CD14-positive monocyte (primary cell): ENCODE data around the gene PARP8. TPM values are rescaled to one million over a fixed set of nuclear protein-coding genes. Genes with fewer than 3 reads are reported as not detected.
A peak's percentile ranks its signal among the peaks of the same experiment; 100 is the strongest.

Experiments
- DNase-seq, 3 donors: peaks; one replicate each; pipeline ENCODE4 v3.0.0-alpha.2; 2011 to 2022
- H2AFZ ChIP-seq: 2 replicates; pipeline ENCODE4 v1.6.0; 2012; ENCODE audit warnings: mild to moderate bottlenecking, low read depth, low read length, inconsistent platforms; ENCODE audit not compliant: insufficient read depth, poor library complexity, severe bottlenecking
- H3K27ac ChIP-seq, 2 donors: 1 replicate in 1 of 2; 2 replicates in 1 of 2; pipeline ENCODE4 v1.5.1; 2012 to 2013; ENCODE audit warnings: low read length in 2 of 2, control low read depth in 1 of 2, inconsistent platforms in 1 of 2, low read depth in 1 of 2, mild to moderate bottlenecking in 1 of 2
- H3K27me3 ChIP-seq, 2 donors: one replicate each; pipeline versions ENCODE4 v1.6.0 to v1.6.1; 2011 to 2013; ENCODE audit warnings: low read length in 2 of 2; ENCODE audit not compliant: control insufficient read depth in 2 of 2, insufficient read depth in 2 of 2
- H3K36me3 ChIP-seq, 2 donors: replicated peaks in 1 of 2; 1 replicate in 1 of 2; 2 replicates in 1 of 2; pipeline versions ENCODE4 v1.5.1 to v1.6.1; 2012 to 2013; ENCODE audit warnings: low read length in 2 of 2, control low read depth in 1 of 2, inconsistent platforms in 1 of 2, mild to moderate bottlenecking in 1 of 2; ENCODE audit not compliant: insufficient read depth in 2 of 2, control insufficient read depth in 1 of 2
- H3K4me1 ChIP-seq, 2 donors: 1 replicate in 1 of 2; 2 replicates in 1 of 2; pipeline versions ENCODE4 v1.5.1 to v1.6.1; 2012 to 2013; ENCODE audit warnings: low read length in 2 of 2, control low read depth in 1 of 2, inconsistent platforms in 1 of 2, mild to moderate bottlenecking in 1 of 2, moderate library complexity in 1 of 2; ENCODE audit not compliant: insufficient read depth in 2 of 2, control insufficient read depth in 1 of 2
- H3K4me2 ChIP-seq: replicated peaks from 2 replicates; pipeline ENCODE3; 2012; ENCODE audit warnings: low read length, moderate library complexity, mild to moderate bottlenecking; ENCODE audit not compliant: poor library complexity, severe bottlenecking; ENCODE audit errors: extremely low read depth
- H3K4me3 ChIP-seq, 3 experiments: fragments of 200-600 bp in 1 of 3; sonication (generic) in 1 of 3; replicated peaks in 1 of 3; 1 replicate in 2 of 3; 2 replicates in 1 of 3; pipeline ENCODE4 v1.5.1; 2011 to 2013; ENCODE audit warnings: low read length in 3 of 3, mild to moderate bottlenecking in 3 of 3, control low read depth in 2 of 3, low read depth in 2 of 3, inconsistent platforms in 1 of 3, moderate library complexity in 1 of 3
- H3K79me2 ChIP-seq: 2 replicates; pipeline ENCODE4 v1.6.0; 2012; ENCODE audit warnings: mild to moderate bottlenecking, control low read depth, inconsistent platforms, low read length, moderate library complexity; ENCODE audit not compliant: insufficient read depth
- H3K9ac ChIP-seq: 2 replicates; pipeline ENCODE4 v1.6.0; 2017; ENCODE audit warnings: low read length, mild to moderate bottlenecking; ENCODE audit not compliant: insufficient read depth, poor library complexity, severe bottlenecking
- H3K9me3 ChIP-seq, 2 donors: replicated peaks in 1 of 2; 1 replicate in 1 of 2; 2 replicates in 1 of 2; pipeline versions ENCODE4 v1.5.1 to v1.6.1; 2012 to 2013; ENCODE audit warnings: low read length in 2 of 2, control low read depth in 1 of 2; ENCODE audit not compliant: control insufficient read depth in 1 of 2, insufficient read depth in 1 of 2
- H4K20me1 ChIP-seq: 2 replicates; pipeline ENCODE4 v1.6.0; 2012; ENCODE audit warnings: mild to moderate bottlenecking, low read length, control low read depth, moderate library complexity; ENCODE audit not compliant: insufficient read depth
- H3K27ac Mint-ChIP-seq, 7 donors: one replicate each; pipeline ENCODE4 v1.8.0; 2020; ENCODE audit warnings: mild to moderate bottlenecking in 7 of 7, mixed read lengths in 7 of 7, moderate library complexity in 6 of 7, inconsistent platforms in 2 of 7
- H3K27me3 Mint-ChIP-seq, 3 donors: one replicate each; pipeline ENCODE4 v1.8.0; 2021 to 2022; ENCODE audit warnings: low read depth in 3 of 3, mild to moderate bottlenecking in 3 of 3, mixed read lengths in 3 of 3, moderate library complexity in 3 of 3, inconsistent platforms in 1 of 3
- H3K36me3 Mint-ChIP-seq, 2 donors: one replicate each; pipeline ENCODE4 v1.8.0; 2020; ENCODE audit warnings: mixed read lengths in 2 of 2, inconsistent platforms in 1 of 2, mild to moderate bottlenecking in 1 of 2
- H3K4me1 Mint-ChIP-seq: one replicate; pipeline ENCODE4 v1.8.0; 2020; ENCODE audit warnings: mild to moderate bottlenecking, mixed read lengths
- H3K4me3 Mint-ChIP-seq, 2 donors: one replicate each; pipeline ENCODE4 v1.8.0; 2020; ENCODE audit warnings: mild to moderate bottlenecking in 2 of 2, mixed read lengths in 2 of 2, moderate library complexity in 1 of 2
- H3K9me3 Mint-ChIP-seq, 7 donors: one replicate each; pipeline ENCODE4 v1.8.0; 2020 to 2022; ENCODE audit warnings: mixed read lengths in 7 of 7, mild to moderate bottlenecking in 6 of 7, moderate library complexity in 6 of 7, inconsistent platforms in 2 of 7
- CTCF ChIP-seq: fragments of 200-600 bp; IDR thresholded peaks from one replicate; pipeline ENCODE4 v1.8.0; 2022; ENCODE audit warnings: antibody characterized with exemption, mild to moderate bottlenecking
- WGBS: methylation state at CpG from one replicate; pipeline ENCODE4 v1.1.5; 2013; ENCODE audit warnings: missing lambda C conversion rate; ENCODE audit not compliant: insufficient coverage; 5-methylcytosine and 5-hydroxymethylcytosine counted together
- intact Hi-C, 2 donors: fragments of 100-400 bp; cut with micrococcal nuclease; formaldehyde crosslinking; loops; one replicate each; pipeline versions ENCODE4 v1.15.0 to v1.15.1; 2023
- polyA plus RNA-seq, 3 donors: library from polyadenylated mRNA; depleted of rRNA in 1 of 3; unstranded in 2 of 3; stranded (reverse) in 1 of 3; fragments of 300-500 nt in 2 of 3; fragments of >200 nt in 1 of 3; fragmentation: Illumina TruSeq in 2 of 3; gene quantifications; 1 replicate in 2 of 3; 2 replicates in 1 of 3; pipeline ENCODE4 v1.2.3, GENCODE V29; 2012 to 2021

PARP8 gene
- polyA plus RNA-seq, 3 donors: 27.5 to 170 (median 40.6) TPM

DNA sequence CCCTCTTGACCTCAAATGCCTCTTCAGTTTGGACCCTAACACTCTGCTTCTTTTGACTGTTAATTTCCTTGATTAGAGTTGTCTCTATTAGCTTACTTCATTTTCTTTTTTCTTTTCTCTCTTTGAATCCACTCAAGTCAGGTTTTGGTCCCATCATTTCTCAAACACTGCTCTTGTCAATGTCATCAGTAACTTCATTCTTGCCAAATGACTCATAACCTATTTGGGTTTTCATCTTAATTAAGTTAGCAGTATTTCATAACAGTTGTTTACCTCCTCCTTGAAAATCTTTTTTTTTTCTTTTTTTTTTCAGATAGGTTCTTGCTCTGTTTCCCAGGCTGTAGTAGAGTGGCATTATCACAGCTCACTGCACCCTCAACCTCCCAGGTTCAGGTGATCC, 119.6 kb downstream of the PARP8 start:
- peak overlapping the region in 2 of 7 donors; percentile 37 to 69 for H3K27ac Mint-ChIP-seq

DNA sequence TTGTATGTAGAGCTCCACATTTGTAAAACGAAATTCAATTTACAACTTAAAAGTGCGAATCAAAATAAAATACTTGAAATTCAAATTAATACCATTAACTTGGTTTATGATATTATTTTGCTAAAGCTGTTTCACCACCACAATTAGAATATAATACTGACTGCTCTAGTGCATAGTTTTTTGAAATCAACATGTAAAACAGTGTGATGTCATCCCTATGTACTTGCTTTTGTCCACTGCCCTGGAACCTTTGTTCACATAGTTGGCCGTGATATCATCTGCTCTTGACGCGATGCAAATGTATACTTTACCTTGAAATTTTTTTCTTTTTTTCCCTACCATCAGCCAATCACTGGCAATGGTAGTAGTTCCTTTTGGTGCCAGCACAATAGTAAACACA, 125.4 kb downstream of the PARP8 start:
- no peak overlapping the region for H3K9ac ChIP-seq
- no peak for TF ChIP-seq CTCF
- no peak overlapping the region for H3K4me3 Mint-ChIP-seq
- no peaks in the 10 kb centered on the region for H3K9me3 ChIP-seq
- H3K4me1 ChIP-seq: no peaks in the 10 kb centered on the region
- H3K27me3 Mint-ChIP-seq: no peaks in the 10 kb centered on the region
- H3K4me3 ChIP-seq: no peak overlapping the region
- 100% methylated on average over 3 of the region's 5 CpGs for WGBS
- H3K36me3 ChIP-seq: peaks cover 87 to 94% of the 10 kb centered on the region in 2 donors
- peaks cover 65 to 74% of the 10 kb centered on the region in 2 donors for H3K36me3 Mint-ChIP-seq
- H2AFZ ChIP-seq: no peak overlapping the region
- H3K9me3 Mint-ChIP-seq: no peaks in the 10 kb centered on the region
- no peak overlapping the region for H3K4me2 ChIP-seq
- H3K4me1 Mint-ChIP-seq: no peaks in the 10 kb centered on the region
- no peak overlapping the region for H3K27ac ChIP-seq
- intact Hi-C loops: no loop called here
- no peaks in the 10 kb centered on the region for H3K79me2 ChIP-seq
- DNase-seq: no peak
- peak overlapping the region in 1 of 7 donors; percentile 58 for H3K27ac Mint-ChIP-seq
- peaks cover 25% of the 10 kb centered on the region for H4K20me1 ChIP-seq
- no peaks in the 10 kb centered on the region for H3K27me3 ChIP-seq

More for the DNA sequence above, 119.6 kb downstream of the PARP8 start:
- H3K27ac ChIP-seq: peak overlapping the region in 1 of 2 donors; percentile 33
- Mint-ChIP-seq H3K4me1 (peaks cover 3% of the 10 kb centered on the region), H3K36me3 (peaks cover 59 to 66% of the 10 kb centered on the region in 2 donors), H3K27me3 (no peaks in the 10 kb centered on the region), H3K4me3 (no peak overlapping the region), H3K9me3 (no peaks in the 10 kb centered on the region)
- H4K20me1 ChIP-seq: peaks cover 58% of the 10 kb centered on the region
- no peaks in the 10 kb centered on the region for H3K9me3 ChIP-seq
- no peak overlapping the region for H3K4me2 ChIP-seq
- intact Hi-C loops: no loop called here
- H3K79me2 ChIP-seq: peaks cover 21% of the 10 kb centered on the region
- no peak for DNase-seq
- peaks cover 79 to 83% of the 10 kb centered on the region in 2 donors for H3K36me3 ChIP-seq
- no peaks in the 10 kb centered on the region for H3K4me1 ChIP-seq
- H3K27me3 ChIP-seq: no peaks in the 10 kb centered on the region
- H3K4me3 ChIP-seq: no peak overlapping the region
- H2AFZ ChIP-seq: no peak overlapping the region
- H3K9ac ChIP-seq: no peak overlapping the region
- TF ChIP-seq CTCF: no peak
